ENCODE data around the gene CCDC24. TPM values are rescaled to one million over a fixed set of nuclear protein-coding genes. Genes with fewer than 3 reads are reported as not detected.

CCDC24 gene
- total and polyA plus RNA-seq, 2 of the 13 experiments (the other 11 are each of a cell fraction or from before 2014, with no cell fraction given), result 1.4 to 2.9 TPM

DNA sequence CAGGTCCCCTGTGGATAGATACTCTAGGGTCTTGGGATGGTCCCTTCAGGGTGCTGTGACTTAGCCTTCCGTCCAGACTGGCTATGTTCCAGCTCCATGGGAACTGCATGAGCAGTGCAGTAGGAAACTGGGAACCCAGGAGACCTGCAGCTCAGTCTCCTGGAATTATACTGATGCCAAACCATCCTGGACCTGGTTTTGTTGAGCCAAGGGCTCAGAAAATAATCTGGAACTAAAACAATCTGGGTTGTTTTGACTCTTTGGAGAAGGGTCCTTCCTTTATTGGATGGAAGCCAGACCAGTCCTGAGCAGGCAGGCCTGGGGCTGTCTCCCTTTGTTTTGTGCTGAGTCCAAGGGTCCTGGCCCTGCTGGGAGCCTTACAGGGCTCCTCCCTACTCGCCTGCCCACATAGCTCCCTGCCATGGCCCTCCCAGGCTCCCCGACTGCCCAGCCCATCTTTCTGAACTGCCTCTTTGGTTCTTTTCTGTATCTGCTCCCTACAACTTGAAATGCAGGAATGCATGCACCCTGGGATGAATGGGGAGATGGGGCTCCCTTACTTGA lies 43.4 kb upstream of the CCDC24 start (continued):
- TF ChIP-seq HMGXB3 (CRISPR knock-in tag; IDR thresholded peaks at IDR 0.05; ENCODE audit: borderline replicate concordance) (0 out of 2 replicates have a peak, but pooled peaks have one; percentile 28), ZNF543 (CRISPR knock-in tag; IDR thresholded peaks at IDR 0.05) (no peak), ZNF737 (CRISPR knock-in tag; IDR thresholded peaks at IDR 0.05; ENCODE audit: borderline replicate concordance) (no peak), ZNF589 (CRISPR knock-in tag; conservative IDR thresholded peaks at IDR 0.05) (no peak), ZNF18 (CRISPR knock-in tag; IDR thresholded peaks at IDR 0.05; ENCODE audit: insufficient replicate concordance) (no peak), SOX13 (IDR thresholded peaks at IDR 0.05) (no peak), SOX13 (CRISPR knock-in tag; conservative IDR thresholded peaks at IDR 0.05 in 1 of 2, IDR thresholded peaks at IDR 0.05 in 1 of 2) (peak in 1 of 2 experiments; percentile 19; a peak in 1 of 4 replicates), FOXC1 (CRISPR knock-in tag; IDR thresholded peaks at IDR 0.05; ENCODE audit: borderline replicate concordance) (no peak), ZXDC (CRISPR knock-in tag; IDR thresholded peaks at IDR 0.05) (no peak), SRSF1 (optimal IDR thresholded peaks at IDR 0.05; ENCODE audit: low read depth, low read length) (no peak), RXRB (CRISPR knock-in tag; IDR thresholded peaks at IDR 0.05; ENCODE audit: borderline replicate concordance) (no peak), ZKSCAN8 (CRISPR knock-in tag; IDR thresholded peaks at IDR 0.05; ENCODE audit: borderline replicate concordance) (no peak), ZNF124 (CRISPR knock-in tag; IDR thresholded peaks at IDR 0.05) (no peak), CEBPB (IDR thresholded peaks at IDR 0.05; ENCODE audit: borderline replicate concordance, low read depth, low read length) (no peak), ATF5 (CRISPR knock-in tag; IDR thresholded peaks at IDR 0.05; ENCODE audit: low read depth) (no peak), KLF11 (CRISPR knock-in tag; IDR thresholded peaks at IDR 0.05) (no peak), HOXA5 (CRISPR knock-in tag; IDR thresholded peaks at IDR 0.05) (0 out of 2 replicates have a peak, but pooled peaks have one; percentile 41)

All from HepG2 (cell line).